Brain pericyte (primary cell): ENCODE data around the gene CSMD2.

ENCODE experiments used
- DNase-seq: peaks from one replicate; pipeline ENCODE4 v3.0.0-alpha.2; 2012; ENCODE audit warnings: low read depth, low spot score

CSMD2 gene

DNA sequence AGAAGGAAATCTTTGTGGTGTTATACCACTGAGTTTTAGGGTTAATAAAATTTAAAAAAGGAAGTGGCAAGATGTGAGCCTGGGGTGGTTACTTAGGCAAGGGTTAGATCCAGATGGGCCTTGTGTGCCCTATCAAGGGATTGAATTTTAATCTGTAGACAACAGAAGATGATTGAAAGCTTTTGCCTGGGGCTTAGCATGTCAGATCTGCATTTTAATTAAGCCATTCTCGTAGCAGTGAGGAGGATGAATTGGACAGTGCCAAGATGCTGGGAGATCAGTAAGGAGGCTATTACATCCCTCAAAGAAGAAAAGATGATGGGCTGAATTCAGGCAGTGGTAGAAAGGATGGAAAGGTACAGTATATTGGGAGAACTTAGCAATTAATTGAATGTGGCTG is 258.9 kb downstream of the CSMD2 start:
- DNase-seq, result no peak

DNA sequence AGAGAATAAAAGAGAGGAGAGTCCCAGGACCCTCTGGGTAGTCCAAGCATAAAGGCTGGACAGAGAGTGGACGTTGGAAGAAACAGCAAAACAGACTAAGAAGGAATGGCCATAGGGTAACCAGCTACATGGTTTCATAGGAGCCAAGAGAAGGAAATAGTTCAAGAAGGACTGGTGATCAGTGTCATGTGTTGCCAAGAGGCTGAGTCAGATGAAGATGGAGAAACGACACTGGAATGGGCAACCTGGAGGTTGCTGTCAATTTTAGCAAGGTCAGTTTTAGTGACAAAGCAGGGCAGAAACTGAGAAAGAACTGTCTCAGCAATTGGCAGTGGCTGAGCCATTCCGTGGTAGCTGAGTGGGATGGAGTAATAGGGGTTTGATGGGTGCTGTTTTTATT is 259.8 kb downstream of the CSMD2 start:
- no peak for DNase-seq

DNA sequence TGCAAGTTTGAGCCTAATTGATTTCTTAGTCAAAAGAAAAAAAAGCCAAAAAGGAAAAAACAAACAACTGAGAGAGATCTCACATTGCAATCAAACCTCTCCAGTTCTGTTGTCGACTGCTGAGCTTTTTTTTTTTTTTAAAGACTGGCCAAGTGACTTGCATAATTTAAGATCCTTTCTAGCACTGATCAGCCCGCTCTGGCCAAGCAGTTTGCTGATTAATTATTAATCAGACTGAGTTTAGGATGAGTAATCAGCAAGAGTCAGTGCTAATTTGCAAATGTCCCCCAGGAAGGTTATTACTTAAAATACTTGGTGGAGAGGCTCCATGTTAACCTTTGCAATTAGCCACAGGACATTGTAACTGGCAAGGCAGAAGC is 261.8 kb downstream of the CSMD2 start:
- no peak for DNase-seq

GRCh38 chr1:33902486-33903209 is 262.4 kb downstream of the CSMD2 start:
- DNase-seq, result no peak

GRCh38 chr1:33899746-33900145 is 265.3 kb downstream of the CSMD2 start:
- no peak for DNase-seq

- DNase-seq, result no peak
Observed at GRCh38 chr1:33898881-33899280, 266.1 kb downstream of the CSMD2 start.

GRCh38 chr1:33898406-33898805 is 266.6 kb downstream of the CSMD2 start:
- no peak for DNase-seq

DNA sequence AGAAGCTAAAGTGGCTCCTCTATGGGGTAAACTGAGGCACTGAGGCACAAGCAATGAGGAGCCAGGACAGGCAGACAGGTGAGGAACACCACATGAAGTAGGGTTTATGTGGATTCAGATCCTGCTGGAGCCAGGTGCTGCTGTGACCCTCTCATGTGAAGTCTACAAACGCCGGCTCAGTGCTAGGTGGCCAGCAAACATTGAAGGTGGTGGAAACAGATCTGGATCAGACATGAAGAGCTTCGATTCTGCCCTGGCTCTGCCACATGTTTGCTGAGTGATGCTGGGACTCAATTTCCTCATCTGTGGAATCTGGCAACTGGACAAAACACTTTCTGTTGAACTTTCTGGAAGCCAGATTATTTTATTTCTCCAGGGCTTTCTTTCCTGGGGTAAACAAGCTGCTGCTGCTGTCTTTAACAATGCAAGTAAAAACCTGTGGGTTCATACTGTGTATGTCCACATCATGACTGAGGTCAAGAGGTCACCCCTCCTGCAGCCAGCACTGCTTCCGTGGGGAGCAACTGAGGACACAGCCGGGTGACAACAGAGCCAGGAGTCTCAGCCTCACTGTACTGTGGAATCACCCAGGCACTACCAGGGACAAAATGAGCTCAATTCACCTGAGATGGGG is 267.8 kb downstream of the CSMD2 start:
- DNase-seq, result no peak

DNA sequence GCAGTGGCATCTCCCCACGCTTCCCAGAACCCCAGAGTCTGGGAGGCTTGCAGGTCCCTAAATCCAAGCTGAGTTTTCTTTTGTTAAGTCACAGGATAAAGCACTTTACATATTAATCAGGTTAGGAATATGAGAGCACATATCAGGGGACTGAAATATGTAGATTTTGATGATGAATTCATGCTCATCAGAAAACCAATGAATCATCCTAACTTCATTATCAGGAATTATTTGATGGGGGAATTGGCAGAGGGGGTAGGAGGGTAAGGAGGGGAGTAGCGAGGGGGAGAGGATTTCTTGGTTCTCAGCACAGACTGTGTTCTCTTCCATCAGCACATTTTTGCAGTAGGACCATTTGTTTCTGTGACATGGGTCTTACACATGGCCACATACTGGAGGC is 269.1 kb downstream of the CSMD2 start:
- DNase-seq, result no peak

- DNase-seq, result no peak
Observed at GRCh38 chr1:33895396-33895795, 269.6 kb downstream of the CSMD2 start.

DNA sequence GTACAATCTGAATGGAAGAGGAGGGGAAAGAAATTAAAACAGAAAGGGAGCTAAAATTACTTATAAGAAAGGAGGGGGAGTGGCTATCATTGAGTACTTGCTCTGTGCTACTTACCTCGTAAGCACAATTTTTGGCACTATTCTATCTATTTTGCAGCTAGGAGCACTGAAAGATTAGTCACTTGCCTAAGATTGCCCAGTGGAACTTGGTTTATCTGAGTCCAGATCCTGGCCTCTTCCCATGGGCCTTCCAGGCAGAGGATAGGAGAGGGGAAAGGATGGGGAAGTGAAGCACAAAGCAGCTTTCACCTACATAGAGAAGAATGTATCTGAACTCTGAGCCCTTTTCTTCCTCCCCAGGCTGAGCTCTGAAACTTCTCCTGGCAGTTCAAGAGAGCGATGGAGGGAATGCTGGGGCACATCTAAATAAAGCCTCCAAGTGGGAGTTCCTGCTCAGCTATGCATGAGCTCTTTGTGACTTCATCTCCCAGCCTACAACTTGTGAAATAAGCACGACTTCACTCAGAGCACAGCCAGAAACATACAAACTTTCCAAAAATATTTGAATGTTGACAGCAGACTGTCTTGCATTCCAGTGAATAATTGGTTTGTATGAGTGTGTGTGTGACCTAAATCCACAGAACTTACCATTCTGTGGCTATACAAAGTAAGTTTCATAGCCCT is 271.7 kb downstream of the CSMD2 start:
- DNase-seq, result no peak

- no peak for DNase-seq
Observed at GRCh38 chr1:33886496-33886895, 278.5 kb downstream of the CSMD2 start.

DNA sequence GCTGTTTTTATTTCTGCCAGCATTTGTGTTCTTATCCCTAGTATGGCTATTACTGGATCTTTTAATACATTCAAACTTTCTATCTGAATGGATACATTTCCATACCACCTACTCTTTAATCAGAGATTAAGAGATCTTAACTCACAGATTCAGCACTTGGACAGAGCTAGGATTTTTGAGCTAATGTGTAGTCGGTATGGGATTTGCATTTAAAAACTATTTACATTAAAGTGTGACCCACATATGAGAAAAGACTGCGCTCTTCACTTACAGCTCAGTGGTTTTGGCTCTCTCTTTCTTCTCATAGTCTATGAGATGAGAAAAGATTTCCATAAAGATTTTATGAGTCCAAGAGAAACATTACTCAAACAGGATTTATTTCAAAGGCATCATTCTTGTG is 284.7 kb downstream of the CSMD2 start:
- DNase-seq, result no peak

DNA sequence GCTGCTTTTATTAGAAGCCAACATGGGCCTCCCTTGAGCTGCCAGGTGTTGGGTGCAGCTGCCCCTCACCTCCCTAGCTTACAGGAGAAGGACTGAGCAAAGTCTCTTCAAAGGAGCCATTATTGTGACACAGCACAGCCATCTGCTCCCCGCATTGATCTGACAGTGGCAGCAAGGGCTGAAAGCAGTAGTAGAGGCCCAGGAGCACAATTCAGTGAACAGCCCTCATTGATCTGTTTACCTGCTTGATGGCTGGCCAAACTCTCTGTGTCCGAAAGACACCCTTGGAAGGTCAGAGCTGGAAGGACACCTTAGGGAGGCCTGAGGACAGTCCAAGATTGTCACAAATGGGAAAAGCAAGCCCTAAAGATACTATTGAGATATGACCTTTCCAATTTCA is 286.6 kb downstream of the CSMD2 start:
- DNase-seq, result no peak

GRCh38 chr1:33876970-33877650 is 287.9 kb downstream of the CSMD2 start:
- DNase-seq, result no peak

DNA sequence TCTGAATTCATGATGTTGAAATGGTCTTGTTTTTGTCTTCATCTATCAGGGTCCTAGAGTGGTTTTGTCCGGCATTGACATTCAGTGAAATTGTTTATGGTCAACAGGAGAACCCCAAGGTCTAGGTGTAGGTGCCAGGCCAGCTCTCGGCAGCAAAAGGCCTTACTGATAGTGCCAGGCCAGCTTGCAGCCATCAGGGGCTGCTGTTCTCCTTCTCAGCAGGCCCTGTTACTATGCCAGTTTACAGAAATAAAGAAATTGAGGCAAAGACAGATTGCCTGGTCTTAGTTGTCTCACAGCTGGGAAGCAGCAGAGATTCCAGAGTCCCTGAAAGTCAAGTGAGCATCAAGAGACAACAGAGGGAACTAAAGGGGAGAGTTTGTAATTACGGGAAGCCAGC is 289.2 kb downstream of the CSMD2 start:
- DNase-seq, result no peak

DNA sequence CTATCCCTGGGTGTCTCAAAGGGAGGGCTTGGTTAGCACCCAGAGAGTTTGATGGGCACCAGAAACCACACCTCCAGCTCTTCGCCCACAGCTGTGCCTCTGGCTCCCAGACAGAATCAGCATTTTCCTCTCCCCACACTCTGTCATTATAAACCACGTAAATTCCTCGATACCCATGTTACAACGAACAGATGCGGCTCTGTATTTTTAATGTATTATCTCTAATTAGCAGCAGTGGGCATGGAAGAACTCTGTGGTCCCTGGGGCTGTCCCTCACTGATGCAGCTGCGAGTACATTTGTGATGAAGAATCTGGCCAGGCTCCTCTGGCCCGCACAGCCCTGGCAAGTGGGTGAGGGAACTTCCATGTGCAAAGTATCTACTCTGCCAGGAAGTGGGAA is 290.4 kb downstream of the CSMD2 start:
- DNase-seq, result no peak

GRCh38 chr1:33872683-33873082 is 292.3 kb downstream of the CSMD2 start:
- DNase-seq, result no peak

DNA sequence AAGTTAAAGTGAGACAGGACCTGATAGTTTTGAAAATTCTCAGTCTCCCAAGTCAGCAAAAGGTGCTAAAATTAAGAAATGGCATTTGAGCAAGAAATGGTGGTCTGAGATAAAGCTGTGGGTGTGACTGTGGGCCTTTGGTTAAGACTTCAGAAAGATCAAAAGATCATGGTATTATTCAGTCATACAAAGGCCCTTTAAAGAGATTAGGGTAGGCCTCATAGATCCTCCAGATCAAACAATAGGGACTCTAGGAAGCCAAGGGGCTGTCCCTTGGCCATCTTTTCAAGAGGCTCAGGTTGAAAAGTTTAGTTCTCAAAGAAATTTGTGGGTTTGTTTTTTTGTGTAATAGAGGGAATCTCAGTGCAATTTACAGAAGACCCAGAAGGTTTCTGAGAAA is 292.8 kb downstream of the CSMD2 start:
- DNase-seq, result no peak

DNA sequence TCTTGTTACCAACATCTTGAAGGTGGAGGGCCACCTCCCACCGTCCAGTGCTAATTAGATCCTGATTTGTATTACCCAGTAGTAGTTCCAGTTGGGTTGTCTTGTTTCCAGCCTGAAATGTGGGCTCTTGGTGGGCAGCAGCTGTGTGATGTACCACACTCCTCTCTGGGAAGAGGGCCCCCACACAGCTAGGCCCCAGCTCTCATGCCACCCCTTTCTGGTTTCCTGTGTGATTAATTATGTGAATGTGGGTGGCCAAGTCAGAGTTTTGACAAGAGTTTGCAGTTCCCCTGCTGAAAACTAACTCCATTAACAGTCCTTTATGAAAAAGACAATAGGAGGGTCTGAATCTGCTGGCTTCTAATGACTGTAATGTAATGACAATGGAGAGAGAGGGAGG is 297.3 kb downstream of the CSMD2 start:
- DNase-seq, result no peak

GRCh38 chr1:33866281-33866680 is 298.7 kb downstream of the CSMD2 start:
- DNase-seq, result no peak
